LNCAP (cell line): Measurements from ENCODE around the gene FSCN2.
A peak's percentile ranks its signal among the peaks of the same experiment; 100 is the strongest.

Experiments
- TF ChIP-seq, protein P1 (sequence below): fragments of 450-650 bp; IDR thresholded peaks from 2 replicates; pipeline ENCODE4 v1.5.1; 2017; ENCODE audit warnings: mild to moderate bottlenecking

Gene FSCN2

DNA sequence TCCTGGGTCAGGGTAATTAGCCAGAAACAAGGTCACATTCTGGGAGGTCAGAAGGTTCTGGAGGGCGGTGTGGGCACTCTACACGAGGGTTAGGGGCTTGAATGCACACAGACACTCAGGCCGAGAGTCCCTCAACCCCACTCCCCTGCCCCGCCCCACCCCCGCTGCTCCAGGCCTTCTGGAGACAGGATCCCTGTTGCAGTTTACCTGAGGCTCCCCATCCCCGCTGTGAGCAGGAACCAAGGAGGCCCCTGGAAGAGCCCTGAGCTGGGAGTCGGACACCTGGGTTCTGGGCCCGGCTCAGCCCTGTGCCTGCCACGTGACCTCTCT, 11.2 kb upstream of the FSCN2 start:
- TF ChIP-seq, protein P1, sequence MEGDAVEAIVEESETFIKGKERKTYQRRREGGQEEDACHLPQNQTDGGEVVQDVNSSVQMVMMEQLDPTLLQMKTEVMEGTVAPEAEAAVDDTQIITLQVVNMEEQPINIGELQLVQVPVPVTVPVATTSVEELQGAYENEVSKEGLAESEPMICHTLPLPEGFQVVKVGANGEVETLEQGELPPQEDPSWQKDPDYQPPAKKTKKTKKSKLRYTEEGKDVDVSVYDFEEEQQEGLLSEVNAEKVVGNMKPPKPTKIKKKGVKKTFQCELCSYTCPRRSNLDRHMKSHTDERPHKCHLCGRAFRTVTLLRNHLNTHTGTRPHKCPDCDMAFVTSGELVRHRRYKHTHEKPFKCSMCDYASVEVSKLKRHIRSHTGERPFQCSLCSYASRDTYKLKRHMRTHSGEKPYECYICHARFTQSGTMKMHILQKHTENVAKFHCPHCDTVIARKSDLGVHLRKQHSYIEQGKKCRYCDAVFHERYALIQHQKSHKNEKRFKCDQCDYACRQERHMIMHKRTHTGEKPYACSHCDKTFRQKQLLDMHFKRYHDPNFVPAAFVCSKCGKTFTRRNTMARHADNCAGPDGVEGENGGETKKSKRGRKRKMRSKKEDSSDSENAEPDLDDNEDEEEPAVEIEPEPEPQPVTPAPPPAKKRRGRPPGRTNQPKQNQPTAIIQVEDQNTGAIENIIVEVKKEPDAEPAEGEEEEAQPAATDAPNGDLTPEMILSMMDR, result no peak

DNA sequence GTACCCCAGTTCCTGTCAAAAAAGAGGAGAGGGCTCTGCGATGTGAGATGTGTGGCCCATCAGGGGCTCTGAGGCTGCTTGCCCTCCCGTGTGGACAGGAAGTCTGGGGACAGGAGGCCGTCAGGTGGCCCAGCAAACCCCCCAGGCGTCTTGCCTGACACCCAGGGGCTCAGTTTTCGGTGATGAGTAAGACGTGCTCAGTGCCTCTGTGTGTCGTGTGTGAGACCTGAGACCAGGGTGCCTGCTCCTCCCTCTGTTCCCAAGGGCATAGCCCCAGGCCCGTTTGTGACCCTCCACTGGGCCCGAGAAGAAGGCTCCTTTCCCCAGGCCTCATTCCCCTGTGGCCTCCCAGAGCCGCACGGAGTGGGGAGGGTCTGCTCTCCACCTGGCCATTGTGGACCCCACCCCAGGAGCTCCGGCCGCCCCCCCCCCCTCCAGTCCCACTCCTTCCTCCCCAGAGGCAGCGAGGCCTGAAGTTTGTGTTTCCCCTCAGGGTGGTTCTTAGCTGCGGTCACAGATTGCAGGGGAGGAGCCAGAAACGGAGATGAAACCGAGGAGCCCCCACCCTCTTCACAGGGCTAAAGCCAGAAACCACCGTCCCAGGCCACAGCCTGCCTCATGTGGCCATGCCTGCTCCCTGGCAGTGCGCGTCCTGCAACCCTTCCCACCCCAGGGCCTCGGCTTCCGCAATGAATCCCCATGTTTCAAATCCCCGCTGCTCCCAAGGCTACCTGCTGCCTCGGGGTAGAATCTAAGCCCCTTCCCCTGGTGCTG, 10.7 kb upstream of the FSCN2 start:
- TF ChIP-seq, protein P1, result no peak

GRCh38 chr17:81518113-81518784, 9.9 kb upstream of the FSCN2 start:
- TF ChIP-seq, protein P1, result no peak

DNA sequence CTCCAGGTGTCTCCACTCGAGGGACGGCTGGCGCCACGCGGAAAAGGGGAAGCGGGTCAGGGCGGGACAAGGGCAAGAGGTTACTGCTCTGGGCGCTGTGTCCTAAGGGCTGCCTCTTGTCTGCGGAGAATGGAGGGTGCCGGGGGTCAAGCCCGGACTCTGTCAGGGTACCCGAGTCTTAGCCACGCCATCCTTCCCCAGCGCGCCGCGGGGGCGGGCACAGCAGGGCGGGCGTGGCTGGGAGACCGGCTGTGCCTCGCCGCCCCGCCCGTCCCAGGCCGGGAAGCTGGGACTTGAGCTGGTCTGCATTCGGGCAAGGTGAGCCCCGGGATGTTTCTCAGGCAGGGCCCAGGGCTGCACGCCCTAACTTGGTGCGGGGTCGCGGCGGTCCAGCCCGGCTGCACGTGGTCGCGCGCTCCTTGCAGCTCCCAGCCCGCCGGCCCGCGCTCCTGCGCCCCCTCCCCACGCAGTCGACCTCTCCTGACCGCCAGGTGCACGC, 9.3 kb upstream of the FSCN2 start:
- TF ChIP-seq, protein P1, result no peak

DNA sequence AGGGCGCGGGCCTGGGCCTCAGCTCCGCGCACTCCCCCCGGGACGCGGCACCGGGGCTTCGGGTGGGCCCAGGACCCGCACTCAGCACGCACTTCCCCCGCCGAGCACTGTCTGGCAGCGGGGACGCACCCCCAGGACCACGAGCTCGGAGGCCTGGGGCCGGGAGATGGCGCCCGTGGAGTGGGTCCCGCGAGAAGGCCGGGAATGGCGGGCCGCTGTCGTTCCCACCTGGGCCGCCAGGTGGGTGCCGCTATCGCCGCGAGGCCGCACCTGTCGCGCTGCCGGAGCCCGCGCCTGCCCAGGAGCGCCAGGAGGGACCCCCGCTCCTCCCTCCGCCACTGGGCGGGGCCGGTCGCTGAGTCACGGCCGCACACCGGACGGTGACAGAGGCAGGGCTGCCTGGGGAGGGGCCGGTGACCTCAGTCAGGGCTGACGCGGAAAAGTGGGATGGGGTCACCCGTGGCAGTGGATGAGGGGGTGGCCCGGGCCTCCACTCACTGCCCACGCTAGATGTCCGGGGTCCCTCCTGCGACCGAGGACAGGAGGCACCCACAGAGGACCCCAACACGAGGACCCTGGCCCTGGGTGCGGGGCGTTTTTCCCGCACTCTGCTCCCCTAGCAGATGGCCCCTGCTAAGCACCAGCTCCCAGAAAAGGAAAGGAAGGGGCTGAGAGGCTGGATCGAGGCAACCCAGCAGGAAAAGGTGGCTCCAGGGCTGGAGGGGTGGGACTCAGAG, 8.7 kb upstream of the FSCN2 start:
- TF ChIP-seq, protein P1, result peak; percentile 69

DNA sequence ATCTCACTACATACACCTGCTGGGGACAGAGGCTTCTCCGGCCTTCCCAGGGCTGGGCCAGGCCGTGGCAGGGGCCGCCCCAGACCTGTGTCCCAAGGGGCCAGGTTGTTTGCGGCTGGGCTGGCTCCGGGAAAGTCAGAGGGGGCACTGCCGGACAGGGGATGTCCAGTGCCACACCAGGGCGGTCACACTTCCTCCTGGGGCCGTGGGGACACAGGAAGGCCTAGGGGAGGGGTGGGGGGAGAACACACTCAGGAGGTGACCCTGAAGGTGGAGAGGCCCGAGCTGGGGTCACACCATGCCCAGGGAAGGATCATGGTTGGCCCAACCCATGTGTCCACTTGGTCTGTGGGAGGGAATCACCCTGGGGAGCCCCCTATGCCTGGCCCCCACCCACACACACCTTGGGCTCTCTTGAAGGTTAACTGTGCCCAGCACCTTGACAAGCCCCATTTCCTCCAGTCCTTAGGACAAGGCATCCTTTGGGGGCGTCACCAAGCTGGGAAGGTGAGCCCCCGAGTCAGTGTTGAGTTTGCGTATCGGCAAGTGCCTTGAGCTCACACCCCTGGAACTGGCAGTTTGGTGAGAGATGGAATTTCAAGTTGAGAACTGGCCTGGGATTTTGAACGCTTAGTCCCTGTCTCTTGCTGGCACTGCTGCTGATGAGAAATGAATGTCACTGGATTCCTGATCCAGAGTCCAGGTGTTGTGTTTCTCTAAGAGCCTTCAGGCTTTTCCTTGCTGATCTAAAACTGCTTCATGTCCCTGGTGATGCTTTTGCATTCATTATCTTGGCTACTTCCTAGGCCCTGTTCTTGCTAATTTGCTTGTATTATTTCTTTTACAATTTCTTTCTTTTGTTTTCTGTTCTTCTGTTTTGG, 7.9 kb upstream of the FSCN2 start:
- TF ChIP-seq, protein P1, result no peak
